ENCODE results near the gene GNB1L.

DNA sequence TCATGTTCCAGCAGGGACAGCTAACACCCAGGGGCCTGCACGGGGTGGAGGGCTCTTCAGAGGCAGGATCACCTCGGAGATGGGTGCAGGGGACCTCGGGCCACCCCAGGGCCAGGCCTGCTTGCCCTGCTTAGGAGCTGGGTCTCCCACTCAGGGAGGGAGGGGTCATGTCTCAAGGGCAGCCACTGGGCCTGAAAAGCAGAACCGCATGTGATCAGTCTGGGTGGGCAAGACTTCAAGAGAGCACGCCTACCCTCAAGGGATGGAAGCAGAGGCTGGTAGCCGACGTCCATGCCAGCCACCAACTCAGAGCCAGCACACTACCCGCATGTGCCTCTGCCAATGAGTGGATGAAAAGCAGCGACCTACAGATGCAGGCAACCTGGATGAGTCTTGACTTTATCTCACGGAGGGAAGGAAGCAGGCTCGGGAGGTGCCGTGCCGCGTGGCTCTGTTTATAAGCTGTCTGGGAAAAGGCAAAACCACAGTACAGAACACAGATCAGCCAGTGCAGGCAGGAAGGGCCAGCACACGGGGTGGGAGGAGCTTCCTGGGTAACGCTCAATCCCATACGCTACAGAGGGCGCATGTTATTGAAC lies 78.1 kb downstream of the GNB1L start:
- TF ChIP-seq CTCF (conservative IDR thresholded peaks at IDR 0.05; ENCODE audit: low read depth, low read length) (no peak), EZH2 (IDR thresholded peaks at IDR 0.05; ENCODE audit: borderline replicate concordance, low read depth, low read length, poor library complexity, severe bottlenecking) (no peak)

Data from A673 (cell line).